Measurements from ENCODE around the gene ADAMTS16. TPM values are rescaled to one million over a fixed set of nuclear protein-coding genes. Genes with fewer than 3 reads are reported as not detected.

ADAMTS16 gene
- polyA plus RNA-seq, 10 donors: 6.6 to 8.4 (median 7.1) TPM

DNA sequence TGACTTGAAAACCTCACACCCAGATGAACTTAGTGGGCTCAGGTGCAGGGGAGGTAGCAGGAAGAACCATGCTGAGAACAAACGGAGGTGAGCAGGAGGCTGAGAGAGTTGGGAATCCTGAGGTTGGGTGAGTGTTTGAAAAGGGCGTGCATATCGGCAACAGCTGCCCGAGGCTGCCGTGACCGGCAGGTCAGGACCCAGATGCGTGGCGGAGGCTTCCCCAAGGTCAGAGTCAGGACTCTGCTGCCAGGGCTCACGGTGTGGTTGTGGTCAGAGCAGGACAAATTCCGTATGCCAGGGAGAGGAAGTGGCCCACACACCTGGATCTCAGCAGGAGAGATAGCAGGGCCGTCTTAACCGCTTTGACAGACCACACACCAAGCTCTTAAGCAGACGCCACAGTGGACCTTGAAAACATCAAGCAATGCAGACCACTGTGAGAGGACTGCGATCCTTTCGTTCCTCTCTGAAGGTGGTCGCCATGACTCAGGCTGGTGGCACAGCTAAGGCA is 43.1 kb downstream of the ADAMTS16 start:
- no peak for DNase-seq

- DNase-seq: no peak
These were observed 43.8 kb downstream of the ADAMTS16 start for GRCh38 chr5:5183933-5184332.

GRCh38 chr5:5188376-5189050 is 48.4 kb downstream of the ADAMTS16 start:
- DNase-seq: no peak

DNA sequence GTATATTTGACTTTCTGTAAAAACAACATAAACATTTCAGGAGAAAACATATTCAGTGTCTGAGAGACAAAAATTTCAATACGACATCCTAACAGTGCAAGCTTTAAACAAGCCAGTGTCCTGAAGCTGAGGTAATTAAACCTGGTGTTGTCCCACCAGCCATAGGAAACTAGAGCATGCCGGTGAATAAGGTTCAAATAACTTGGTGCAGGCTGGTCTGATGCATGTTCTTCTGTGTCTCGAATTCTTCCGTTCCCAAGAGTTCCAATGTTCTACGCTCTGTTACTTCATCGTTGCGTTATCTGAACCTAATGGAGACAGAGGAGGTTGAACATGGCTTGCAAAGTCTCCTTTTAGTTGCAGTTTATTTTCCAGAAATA is 48.9 kb downstream of the ADAMTS16 start:
- DNase-seq: no peak

DNA sequence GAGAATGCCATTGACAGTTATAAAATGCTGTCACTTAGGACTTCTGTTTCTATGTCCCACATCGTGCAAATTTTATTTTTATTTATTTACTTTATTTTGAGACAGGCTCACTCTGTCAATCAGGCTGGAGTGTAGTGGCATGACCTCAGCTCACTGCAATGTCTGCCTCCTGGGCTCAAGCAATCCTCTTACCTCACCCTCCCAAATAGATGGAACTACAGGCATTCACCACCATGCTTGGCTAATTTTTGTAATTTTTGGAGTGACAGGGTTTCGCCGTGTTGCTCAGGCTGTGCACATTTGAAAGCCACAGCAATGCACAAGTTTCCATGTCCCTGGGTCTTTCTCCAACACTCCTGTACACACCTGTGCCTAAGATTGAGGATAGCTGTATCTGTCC is 51.8 kb downstream of the ADAMTS16 start:
- no peak for DNase-seq

DNA sequence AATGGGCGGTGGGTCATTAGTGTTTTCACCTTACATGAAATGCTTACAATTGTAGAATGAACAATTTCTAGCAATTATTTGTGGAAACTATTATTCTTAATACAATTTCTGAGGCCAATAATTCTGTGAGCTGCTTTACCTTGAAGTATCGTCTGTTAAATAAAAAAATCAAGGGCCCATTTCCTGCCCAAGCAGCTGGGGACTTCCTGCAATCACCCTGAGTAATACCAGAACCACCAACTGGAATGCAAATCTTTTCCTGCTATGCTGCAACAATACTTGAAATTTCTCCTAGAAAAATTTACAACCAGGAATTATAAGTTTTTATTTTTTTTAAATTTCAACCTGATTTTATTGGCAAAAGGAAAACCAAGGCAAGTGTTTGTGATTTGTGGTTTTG is 52.6 kb downstream of the ADAMTS16 start:
- no peak for DNase-seq

DNA sequence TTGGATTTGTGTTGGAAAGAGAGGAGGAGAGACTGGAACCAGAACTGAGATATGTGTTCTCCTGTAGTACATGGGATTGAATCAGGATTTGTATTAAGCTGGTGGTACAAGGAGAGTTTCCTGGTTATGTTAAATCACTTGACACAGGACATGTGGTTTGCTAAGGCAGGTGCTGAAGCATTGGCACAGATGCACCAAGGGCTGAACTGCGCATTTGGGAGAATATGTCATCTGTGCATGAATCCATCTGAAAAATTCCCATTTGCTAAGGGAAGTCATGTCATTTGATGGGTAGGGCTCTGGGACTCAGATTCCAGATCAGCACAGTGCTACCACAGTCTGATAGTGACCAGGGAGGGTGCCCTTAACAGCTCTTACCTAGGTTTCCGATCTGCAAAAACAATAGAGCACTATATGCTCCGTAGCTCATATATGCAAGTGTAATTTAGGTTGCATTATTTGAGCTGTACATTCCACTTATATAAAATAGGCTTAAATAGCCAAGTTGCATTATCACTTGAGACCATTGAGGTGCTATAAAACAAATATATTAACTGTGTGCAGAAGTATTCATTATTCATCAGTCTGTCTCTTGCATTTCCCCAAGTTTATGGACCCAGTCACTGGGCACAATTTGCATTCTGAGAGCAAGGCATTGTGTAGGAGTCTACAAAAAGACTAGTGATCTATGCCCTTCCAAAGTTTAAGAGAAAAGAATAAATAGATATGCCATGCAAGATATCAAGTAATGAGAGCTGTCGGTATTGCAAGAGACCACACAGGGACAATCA is 55.2 kb downstream of the ADAMTS16 start:
- DNase-seq: peak in 2 of 3 donors; percentile 15 to 19

DNA sequence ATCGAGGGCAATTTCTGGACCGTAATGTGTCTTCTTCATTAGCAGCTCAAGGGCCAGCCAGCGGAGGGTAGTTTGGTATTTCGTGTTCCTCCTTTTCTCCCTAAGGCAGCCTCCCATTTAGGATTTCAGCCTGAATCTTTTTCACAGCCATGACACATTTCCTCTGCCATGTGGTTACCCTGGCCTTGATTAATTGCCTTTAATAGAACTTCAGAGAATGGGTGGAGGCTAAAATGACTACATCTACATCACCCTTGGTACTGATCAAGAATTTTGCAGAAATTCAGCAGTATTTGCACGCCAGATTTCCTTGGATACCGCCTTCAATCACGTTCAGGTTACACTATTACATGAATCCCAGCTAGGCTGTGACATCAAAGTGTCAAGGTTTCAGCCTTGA is 58.0 kb downstream of the ADAMTS16 start:
- no peak for DNase-seq

GRCh38 chr5:5198815-5199214 is 58.7 kb downstream of the ADAMTS16 start:
- DNase-seq: no peak

DNA sequence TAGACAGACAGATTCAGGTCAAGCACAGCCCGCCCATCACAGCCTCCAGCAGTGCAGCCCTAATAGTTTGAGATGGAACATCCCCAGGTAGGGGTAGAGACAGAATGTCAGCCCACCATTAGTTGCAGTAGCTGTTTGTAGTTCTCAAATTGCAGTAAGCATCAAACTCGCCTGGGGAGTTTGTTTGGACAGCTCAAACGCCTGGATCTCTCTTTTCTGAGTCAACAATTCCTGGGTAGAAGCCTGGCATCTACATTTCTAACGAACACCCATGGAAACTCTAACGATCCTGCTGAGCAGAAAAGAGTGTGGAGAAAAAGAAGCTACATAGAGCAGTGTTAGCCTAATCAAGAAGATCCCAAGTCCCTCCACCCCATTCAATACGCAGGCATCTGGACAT is 59.4 kb downstream of the ADAMTS16 start:
- no peak for DNase-seq

GRCh38 chr5:5200133-5200532 is 60.0 kb downstream of the ADAMTS16 start:
- DNase-seq: no peak

GRCh38 chr5:5202321-5202720 is 62.2 kb downstream of the ADAMTS16 start:
- DNase-seq: peak in 1 of 3 donors; percentile 23

DNA sequence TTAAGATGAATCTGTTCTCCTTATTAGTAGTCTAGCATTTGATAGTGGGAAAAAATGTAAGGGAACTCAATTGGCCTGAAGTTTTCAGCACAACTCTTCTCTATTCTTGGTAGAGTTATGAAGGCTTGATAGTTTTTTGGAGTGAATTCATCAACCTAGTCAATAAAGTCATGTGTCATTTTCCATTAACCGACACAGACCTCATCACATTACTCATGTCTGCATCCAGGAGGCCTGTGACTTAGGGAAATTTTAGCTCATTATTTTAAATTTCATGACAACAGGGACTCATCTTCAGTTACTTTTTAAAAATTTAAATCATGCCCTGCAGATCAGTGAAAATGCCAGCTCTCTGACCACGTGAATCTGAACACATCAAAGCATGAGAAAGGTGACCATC is 63.3 kb downstream of the ADAMTS16 start:
- no peak for DNase-seq

DNA sequence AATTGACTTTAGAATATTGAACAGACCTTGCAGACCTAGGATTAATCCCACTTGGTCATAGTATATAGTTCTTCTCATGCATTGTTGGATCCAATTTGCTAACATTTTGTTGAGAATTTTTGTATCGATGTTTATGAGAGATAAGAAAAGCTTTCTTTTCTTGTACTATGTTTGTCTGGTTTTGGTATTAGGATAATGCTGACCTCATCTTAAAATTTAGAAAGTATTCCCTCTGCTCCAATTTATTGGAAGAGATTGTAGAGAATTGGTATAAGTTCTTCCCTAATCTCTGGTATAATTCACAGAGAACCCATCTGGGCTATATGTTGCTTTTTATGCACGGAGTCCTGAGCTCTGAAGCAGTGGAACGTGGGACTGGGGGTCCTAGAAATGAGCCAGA is 67.7 kb downstream of the ADAMTS16 start:
- no peak for DNase-seq

- DNase-seq: peak in 2 of 3 donors; percentile 35 to 67
These were observed 69.0 kb downstream of the ADAMTS16 start for GRCh38 chr5:5209089-5209488.

- DNase-seq: no peak
These were observed 69.6 kb downstream of the ADAMTS16 start for GRCh38 chr5:5209510-5210286.

- DNase-seq: no peak
These were observed 77.2 kb downstream of the ADAMTS16 start for GRCh38 chr5:5217371-5217770.

DNA sequence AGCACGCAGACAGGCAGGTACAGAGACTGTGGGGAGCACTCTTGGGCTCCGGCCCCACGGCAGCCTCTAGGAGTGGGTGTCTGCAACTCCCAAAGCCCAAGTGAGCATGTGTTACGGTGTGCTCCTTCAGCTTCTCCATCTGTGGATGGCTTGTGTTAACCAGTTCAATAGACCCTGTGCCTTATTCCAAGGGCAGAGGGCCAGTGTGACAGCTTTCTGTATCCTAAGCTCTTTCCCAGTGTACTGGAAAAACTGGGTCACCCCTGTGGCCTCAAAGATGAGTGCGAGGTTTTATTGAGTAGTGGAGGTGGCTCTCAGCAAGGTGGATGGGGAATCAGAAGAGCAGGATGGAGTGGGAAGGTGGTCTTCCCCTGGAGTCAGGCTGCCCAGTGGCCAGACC is 78.3 kb downstream of the ADAMTS16 start:
- no peak for DNase-seq

DNA sequence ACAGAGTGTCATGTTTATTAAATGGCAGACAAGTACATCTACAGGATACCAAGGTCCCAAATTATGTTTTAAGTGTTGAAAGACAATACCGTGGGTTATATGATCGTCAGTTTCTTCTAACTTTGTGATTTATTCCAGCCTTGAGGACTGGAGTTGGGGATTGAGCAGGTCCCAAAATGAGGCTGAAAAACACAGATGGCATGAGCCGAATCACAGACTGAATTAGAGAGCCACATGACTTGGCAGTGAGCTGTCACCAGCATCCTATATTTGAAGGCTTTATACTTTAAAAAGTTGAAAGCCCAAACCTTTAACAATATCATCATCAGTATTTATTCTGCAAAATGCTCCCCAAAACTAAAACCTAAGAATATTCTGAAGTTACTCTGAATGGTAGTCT is 79.4 kb downstream of the ADAMTS16 start:
- DNase-seq: no peak

DNA sequence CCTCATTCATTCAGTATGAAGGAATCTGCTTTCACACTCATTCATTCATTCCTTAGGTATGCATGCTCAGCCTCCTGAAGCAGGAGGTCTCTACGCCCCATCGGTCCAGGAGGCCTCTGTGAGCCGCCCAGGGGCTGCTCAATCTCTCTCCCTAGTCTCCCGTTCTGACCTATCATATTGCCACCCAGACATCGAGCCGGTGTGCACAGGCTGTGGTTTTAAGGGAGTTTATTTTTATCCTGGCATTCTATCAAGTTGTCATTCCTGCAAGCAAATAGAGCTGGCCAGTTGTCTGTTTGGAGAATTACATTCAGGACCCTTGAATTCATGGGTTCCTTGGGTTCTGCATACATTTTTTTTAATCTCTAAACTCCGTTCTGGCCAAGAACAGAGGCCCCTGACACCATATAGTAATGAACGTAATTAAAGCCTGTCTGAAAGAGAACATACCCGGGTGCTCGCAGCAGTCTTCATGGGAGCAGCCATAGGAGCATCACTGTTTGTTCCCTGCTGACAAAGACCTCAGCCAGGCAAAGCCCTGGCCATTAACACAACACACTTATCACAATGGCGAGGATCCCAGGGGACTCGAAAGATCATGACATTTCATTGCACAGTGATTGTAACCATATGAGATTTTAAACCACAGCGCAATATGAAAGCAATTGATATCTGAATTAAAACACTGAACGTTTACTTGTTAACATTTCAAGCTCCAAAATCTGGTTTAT is 80.9 kb downstream of the ADAMTS16 start:
- peak in 2 of 3 donors; percentile 21 to 28 for DNase-seq

- no peak for DNase-seq
These were observed 81.6 kb downstream of the ADAMTS16 start for GRCh38 chr5:5221724-5222123.

- DNase-seq: no peak
These were observed 91.4 kb downstream of the ADAMTS16 start for GRCh38 chr5:5231576-5231975.
